ENCODE results near the gene BTRC.

BTRC gene

DNA sequence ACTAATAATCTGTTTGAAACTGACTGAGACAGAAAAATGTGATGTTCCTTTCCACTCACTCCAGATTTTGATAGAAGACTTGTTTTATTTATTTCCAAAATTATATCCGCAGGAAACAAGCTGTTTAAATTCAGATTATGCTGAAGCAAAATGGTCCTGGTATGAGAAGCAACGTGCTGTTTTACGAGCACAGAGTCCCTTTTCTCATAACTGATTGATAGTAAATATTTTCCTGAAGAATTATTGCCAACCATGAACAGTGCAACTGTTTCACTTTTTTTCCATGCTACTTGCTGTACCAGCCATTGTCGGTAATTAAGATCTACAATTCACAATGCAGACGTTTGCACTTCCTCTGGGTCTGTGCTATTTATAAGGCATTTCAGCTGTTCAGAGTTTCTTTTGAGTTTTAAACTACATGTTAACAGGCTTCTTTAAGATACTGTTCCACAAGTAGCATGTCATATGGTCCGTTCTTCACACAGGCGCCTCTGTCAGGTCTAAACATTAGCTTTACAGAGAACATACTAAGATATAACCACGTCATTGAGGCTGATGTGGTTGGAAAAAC is 130.3 kb downstream of the BTRC start:
- DNase-seq (ENCODE audit: low read depth in 2 of 2): no peak

DNA sequence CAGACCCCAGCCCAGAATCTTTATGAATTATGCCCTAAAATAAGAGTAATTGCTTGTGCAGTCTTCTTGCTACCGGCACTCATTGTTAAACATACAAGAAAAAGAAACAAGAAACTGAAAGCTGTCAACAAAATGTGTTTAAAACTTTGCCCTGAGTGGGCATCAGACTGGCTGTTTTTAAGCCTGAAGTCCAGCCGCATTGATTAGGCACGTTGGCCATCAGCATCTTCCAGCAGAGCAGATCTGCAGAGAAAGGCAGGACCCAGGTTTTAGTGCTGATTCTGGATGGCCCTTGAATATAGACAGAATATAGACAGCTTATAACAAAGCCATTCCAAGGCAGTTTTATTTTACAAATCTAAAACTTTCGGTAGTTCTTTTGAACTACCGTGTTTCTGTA is 131.2 kb downstream of the BTRC start:
- no peak for DNase-seq (ENCODE audit: low read depth in 2 of 2)

- DNase-seq (ENCODE audit: low read depth in 2 of 2): no peak
These were observed 132.0 kb downstream of the BTRC start for GRCh38 chr10:101485681-101486554.

GRCh38 chr10:101487399-101487798 is 133.4 kb downstream of the BTRC start:
- DNase-seq (ENCODE audit: low read depth in 2 of 2): no peak

- DNase-seq (ENCODE audit: low read depth in 2 of 2): no peak
These were observed 135.4 kb downstream of the BTRC start for GRCh38 chr10:101489355-101489754.

DNA sequence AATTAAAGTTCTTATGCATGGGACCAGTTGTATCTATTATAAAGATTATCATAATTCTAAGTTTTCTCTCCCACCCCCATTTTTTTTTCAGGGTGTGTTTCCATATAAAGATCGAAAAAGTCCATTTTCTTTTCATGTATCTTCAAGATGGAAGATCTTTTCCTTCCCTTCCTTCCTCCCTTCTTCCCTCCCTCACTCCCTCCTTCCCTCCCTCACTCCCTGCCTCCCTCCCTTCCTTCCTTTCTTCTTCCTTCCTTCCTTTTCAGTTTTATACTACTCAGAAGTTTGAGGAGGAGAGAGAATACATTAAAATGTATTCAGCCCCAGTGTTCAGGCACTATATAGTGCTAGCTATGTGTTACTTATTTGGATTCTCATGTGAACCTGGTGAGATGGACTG is 136.1 kb downstream of the BTRC start:
- no peak for DNase-seq (ENCODE audit: low read depth in 2 of 2)

- DNase-seq (ENCODE audit: low read depth in 2 of 2): no peak
These were observed 138.2 kb downstream of the BTRC start for GRCh38 chr10:101492205-101492604.

- no peak for DNase-seq (ENCODE audit: low read depth in 2 of 2)
These were observed 138.8 kb downstream of the BTRC start for GRCh38 chr10:101492814-101493213.

DNA sequence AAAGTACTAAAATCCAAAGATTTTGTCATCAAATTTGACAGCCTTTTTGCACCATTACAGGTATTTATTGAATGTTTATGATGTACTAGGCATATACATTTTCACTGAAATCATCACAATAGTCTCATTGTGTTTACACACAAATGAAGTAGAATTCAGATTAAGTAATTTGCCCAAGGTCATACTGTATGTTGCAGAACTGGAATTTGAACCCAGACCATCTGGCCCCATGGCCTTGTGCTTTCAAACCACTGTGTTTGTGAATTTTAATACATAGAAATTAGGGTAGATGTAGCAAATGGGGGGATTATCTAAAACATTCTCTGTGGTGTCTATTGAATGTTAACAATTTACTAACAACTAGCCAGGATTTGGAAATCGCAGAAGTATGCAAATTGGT is 139.3 kb downstream of the BTRC start:
- no peak for DNase-seq (ENCODE audit: low read depth in 2 of 2)

- no peak for DNase-seq (ENCODE audit: low read depth in 2 of 2)
These were observed 139.9 kb downstream of the BTRC start for GRCh38 chr10:101493782-101494281.

GRCh38 chr10:101494650-101495049 is 140.7 kb downstream of the BTRC start:
- DNase-seq (ENCODE audit: low read depth in 2 of 2): no peak

- DNase-seq (ENCODE audit: low read depth in 2 of 2): no peak
These were observed 141.5 kb downstream of the BTRC start for GRCh38 chr10:101495324-101495925.

DNA sequence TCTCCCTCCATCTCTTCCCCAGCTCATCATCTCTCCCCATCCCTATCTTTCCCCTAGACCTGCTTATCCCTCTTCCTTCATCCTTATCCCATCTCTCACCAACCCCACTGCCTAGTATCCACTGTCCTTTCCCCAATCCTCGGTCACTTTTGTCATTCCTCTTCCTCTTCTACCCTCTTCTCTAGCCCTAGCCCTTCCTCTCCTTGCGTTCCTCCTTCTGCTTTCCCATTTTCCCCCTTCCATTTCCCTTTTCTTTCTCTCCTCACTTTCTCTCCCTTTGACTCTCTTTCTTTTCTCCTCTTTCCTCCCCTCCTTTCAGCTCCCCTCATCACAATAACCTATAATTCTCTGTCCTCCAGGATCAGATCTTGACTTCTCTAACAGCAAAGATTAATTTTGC is 150.5 kb downstream of the BTRC start:
- DNase-seq (ENCODE audit: low read depth in 2 of 2): no peak

DNA sequence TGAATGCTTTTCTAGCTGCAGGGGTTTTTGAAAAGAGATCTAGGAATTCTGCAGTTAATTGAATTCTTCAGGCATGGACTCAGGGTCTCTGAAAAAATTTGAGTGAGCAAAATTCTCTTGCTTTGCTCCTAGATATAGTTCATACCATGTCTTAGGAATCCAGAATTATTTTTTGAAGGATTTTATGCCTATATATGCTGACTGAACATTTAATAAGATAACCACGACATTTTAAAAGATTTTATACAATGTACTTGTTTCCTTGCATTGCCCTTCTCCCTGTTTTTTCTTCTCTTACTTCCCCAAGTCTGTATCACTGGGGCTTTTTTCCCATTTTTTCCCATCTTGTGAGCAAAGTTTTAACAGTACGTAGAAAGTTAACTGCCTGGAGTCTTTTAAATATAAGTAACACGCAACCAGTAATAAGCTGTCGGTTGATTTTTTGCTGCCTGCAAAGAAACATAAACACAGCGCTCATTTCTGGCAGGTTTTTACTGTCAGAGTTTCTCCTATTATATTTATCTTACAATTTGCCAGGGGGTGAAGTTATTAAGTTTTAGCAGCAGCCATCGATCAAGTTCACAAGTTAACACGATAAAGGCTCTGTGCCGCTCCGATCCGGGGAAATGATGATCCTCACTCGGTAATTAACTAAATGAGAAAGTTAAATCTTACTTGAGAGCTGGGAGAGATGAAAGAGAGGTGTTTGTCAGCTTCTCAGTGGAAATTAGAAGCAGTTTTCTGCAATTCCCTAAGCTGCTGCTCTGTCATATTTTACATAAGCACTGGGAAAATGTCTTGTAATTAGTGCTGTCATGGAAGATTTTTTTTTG is 153.1 kb downstream of the BTRC start:
- DNase-seq (ENCODE audit: low read depth in 2 of 2): no peak

DNA sequence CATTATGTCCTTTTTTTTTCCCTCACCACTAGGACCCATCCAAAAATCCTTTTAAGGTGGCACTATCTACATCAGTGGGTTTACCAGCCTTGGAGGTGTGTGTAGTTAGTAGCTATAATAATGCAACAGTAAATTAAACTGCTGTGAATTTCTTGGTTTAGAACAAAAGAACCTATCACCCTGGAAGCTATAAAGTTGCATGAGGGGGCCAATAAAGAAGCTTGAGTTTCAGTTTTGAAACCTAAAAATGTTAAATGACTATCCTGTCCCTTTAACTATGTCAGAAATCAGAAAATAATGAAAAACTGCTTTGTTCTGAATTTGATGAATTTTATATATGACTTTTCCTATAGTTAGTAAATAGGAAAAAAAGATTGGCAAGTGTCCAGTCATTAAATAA is 153.9 kb downstream of the BTRC start:
- DNase-seq (ENCODE audit: low read depth in 2 of 2): no peak

DNA sequence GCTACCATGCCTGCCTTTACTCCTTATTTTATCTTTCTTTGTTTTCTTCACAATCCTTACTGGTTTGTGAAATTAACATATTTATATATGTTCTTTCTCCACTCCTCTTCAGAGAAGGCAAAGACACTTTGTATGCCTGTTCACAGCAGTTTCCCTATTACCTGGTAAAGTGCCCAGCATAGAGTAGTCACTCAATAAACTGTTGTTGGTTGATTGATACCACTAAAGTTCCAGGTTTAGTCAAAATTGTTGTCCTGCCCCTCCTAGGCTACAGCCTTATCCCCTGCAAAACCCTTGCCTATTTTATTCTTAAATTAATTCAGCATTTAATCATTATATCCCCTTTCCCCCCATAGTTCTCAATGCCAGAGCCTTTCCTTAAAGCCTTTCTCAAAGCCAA is 158.0 kb downstream of the BTRC start:
- DNase-seq (ENCODE audit: low read depth in 2 of 2): no peak

- no peak for DNase-seq (ENCODE audit: low read depth in 2 of 2)
These were observed 158.8 kb downstream of the BTRC start for GRCh38 chr10:101512738-101513137.

- DNase-seq (ENCODE audit: low read depth in 2 of 2): no peak
These were observed 159.8 kb downstream of the BTRC start for GRCh38 chr10:101513733-101514132.

GRCh38 chr10:101525848-101526247 is 171.9 kb downstream of the BTRC start:
- no peak for DNase-seq (ENCODE audit: low read depth in 2 of 2)

DNA sequence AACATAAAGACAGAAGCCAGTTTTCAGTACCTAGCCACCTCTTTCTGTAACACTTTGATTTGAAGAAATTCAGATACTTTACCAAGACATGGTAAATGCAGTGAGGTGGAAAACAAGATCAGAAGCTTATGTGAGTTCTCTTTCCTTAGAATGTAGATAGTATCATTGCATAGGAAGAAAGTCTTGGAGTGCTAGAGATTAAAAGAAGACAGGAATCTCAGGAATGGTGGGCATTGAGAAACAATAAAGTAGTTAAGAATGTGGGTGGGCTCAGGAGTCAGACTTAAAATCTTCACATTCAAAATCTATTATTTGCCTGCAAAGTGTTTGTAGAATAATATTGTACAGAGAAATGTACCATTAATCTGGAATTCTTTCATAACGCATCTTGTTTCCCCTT is 175.2 kb downstream of the BTRC start:
- no peak for DNase-seq (ENCODE audit: low read depth in 2 of 2)

- no peak for DNase-seq (ENCODE audit: low read depth in 2 of 2)
These were observed 176.0 kb downstream of the BTRC start for GRCh38 chr10:101529725-101530553.

Measured in stimulated activated CD4-positive, alpha-beta T cell treated with anti-CD3 and anti-CD28 coated beads, Interleukin-4, amount 100 ng/mL, for 48 hours (primary cell).